B cell (primary cell): Measurements from ENCODE around the gene IMPA2. TPM values are rescaled to one million over a fixed set of nuclear protein-coding genes. Genes with fewer than 3 reads are reported as not detected.
"Not testable (repeated sequence)": the region's sequence is repeated elsewhere in the genome, so short reads cannot be mapped to it uniquely, and the experiment has no call there.

Experiments
- ATAC-seq: fragments of 200-7000 bp; cut with Tn5 transposase; one replicate; pipeline ENCODE4 v1.10.0; 2021; ENCODE audit warnings: low read depth, mild to moderate bottlenecking, moderate number of reproducible peaks, moderate library complexity
- CTCF ChIA-PET: fragments of 350-600 bp; sonication (Branson Sonifier 250); formaldehyde crosslinking; loops from one replicate; lab custom pipeline; 2021; ENCODE audit warnings: antibody characterized with exemption, inconsistent platforms; lab: Charles Lee
- POLR2A ChIA-PET: fragments of 350-600 bp; sonication (Branson Sonifier 250); formaldehyde crosslinking; loops from one replicate; lab custom pipeline; 2021; ENCODE audit warnings: antibody characterized with exemption; lab: Charles Lee
- DNase-seq: peaks from one replicate; pipeline ENCODE4 v3.0.0; 2013
- H2AFZ ChIP-seq: 2 replicates; pipeline ENCODE4 v1.6.1; 2012; ENCODE audit warnings: mild to moderate bottlenecking, low read depth, low read length; ENCODE audit not compliant: insufficient read depth, poor library complexity, severe bottlenecking
- H3K27ac ChIP-seq, 2 donors: 1 replicate in 1 of 2; 2 replicates in 1 of 2; pipeline ENCODE4 v1.5.1; 2012 to 2013; ENCODE audit warnings: low read length in 2 of 2, mild to moderate bottlenecking in 2 of 2, moderate library complexity in 1 of 2
- H3K27me3 ChIP-seq, 4 experiments: fragments of 200-600 bp in 1 of 4; sonication (generic) in 1 of 4; replicated peaks in 1 of 4; 1 replicate in 2 of 4; 2 replicates in 2 of 4; pipeline versions ENCODE4 v1.6.1 to v1.7.0; 2013 to 2016; ENCODE audit warnings: low read length in 3 of 4, mild to moderate bottlenecking in 2 of 4, mixed read lengths in 1 of 4, moderate library complexity in 1 of 4; ENCODE audit not compliant: insufficient read depth in 4 of 4, control insufficient read depth in 3 of 4; ENCODE audit errors: control extremely low read depth in 1 of 4
- H3K36me3 ChIP-seq, 2 experiments: replicated peaks in 1 of 2; 1 replicate in 1 of 2; 2 replicates in 1 of 2; pipeline versions ENCODE4 v1.6.1 to v1.7.1; 2013; ENCODE audit warnings: low read length in 1 of 2; ENCODE audit not compliant: insufficient read depth in 2 of 2, control insufficient read depth in 1 of 2; ENCODE audit errors: control extremely low read depth in 1 of 2, extremely low read depth in 1 of 2
- H3K4me1 ChIP-seq, 2 donors: fragments of 200-600 bp in 1 of 2; sonication (generic) in 1 of 2; 1 replicate in 1 of 2; 2 replicates in 1 of 2; pipeline versions ENCODE4 v1.5.1 to v1.6.1; 2013 to 2017; ENCODE audit warnings: low read length in 2 of 2; ENCODE audit not compliant: control insufficient read depth in 2 of 2, insufficient read depth in 2 of 2
- H3K4me2 ChIP-seq: replicated peaks from 2 replicates; pipeline ENCODE3; 2012; ENCODE audit warnings: mild to moderate bottlenecking, low read depth, low read length; ENCODE audit not compliant: poor library complexity, severe bottlenecking
- H3K4me3 ChIP-seq, 5 experiments: fragments of 200-600 bp in 1 of 5; sonication (generic) in 1 of 5; 1 replicate in 3 of 5; 2 replicates in 2 of 5; pipeline versions ENCODE4 v1.5.1 to v1.7.0; 2011 to 2016; ENCODE audit warnings: low read length in 4 of 5, mild to moderate bottlenecking in 4 of 5, low read depth in 2 of 5, control low read depth in 1 of 5, moderate library complexity in 1 of 5; ENCODE audit not compliant: insufficient read depth in 1 of 5; ENCODE audit errors: control extremely low read depth in 1 of 5, extremely low read depth in 1 of 5
- H3K79me2 ChIP-seq: fragments of 200-600 bp; sonication (generic); one replicate; pipeline ENCODE4 v1.6.0; 2016; ENCODE audit warnings: low read length; ENCODE audit not compliant: control insufficient read depth, insufficient read depth
- H3K9ac ChIP-seq: fragments of 200-600 bp; sonication (generic); 2 replicates; pipeline ENCODE4 v1.6.1; 2017; ENCODE audit warnings: mild to moderate bottlenecking, low read length, moderate library complexity
- H3K9me3 ChIP-seq, 3 donors: one replicate each; pipeline versions ENCODE4 v1.6.1 to v1.7.1; 2013; ENCODE audit warnings: low read length in 2 of 3; ENCODE audit not compliant: control insufficient read depth in 2 of 3, insufficient read depth in 1 of 3; ENCODE audit errors: control extremely low read depth in 1 of 3
- H4K20me1 ChIP-seq: 2 replicates; pipeline ENCODE4 v1.6.0; 2012; ENCODE audit warnings: mild to moderate bottlenecking, low read length; ENCODE audit not compliant: insufficient read depth, control insufficient read depth, poor library complexity, severe bottlenecking
- H3K27ac Mint-ChIP-seq: one replicate; pipeline ENCODE4 v1.8.0; 2021; ENCODE audit warnings: mixed read lengths
- H3K27me3 Mint-ChIP-seq: one replicate; pipeline ENCODE4 v1.8.0; 2021; ENCODE audit warnings: mixed read lengths
- H3K4me1 Mint-ChIP-seq: one replicate; pipeline ENCODE4 v1.8.0; 2021; ENCODE audit warnings: mixed read lengths
- H3K4me3 Mint-ChIP-seq: one replicate; pipeline ENCODE4 v1.8.0; 2021; ENCODE audit warnings: mixed read lengths
- H3K9me3 Mint-ChIP-seq: one replicate; pipeline ENCODE4 v1.8.0; 2022; ENCODE audit warnings: mixed read lengths; ENCODE audit not compliant: insufficient read depth
- CTCF ChIP-seq: fragments of 200-600 bp; IDR thresholded peaks from one replicate; pipeline ENCODE4 v1.8.0; 2022; ENCODE audit warnings: antibody characterized with exemption, mild to moderate bottlenecking
- EZH2 ChIP-seq: IDR thresholded peaks from 2 replicates; pipeline ENCODE4 v1.6.1; 2012; ENCODE audit warnings: borderline replicate concordance, low read depth, mild to moderate bottlenecking, moderate library complexity, low read length; ENCODE audit not compliant: insufficient read depth, poor library complexity, severe bottlenecking
- WGBS: methylation state at CpG from one replicate; pipeline ENCODE4 v1.1.5; 2013; ENCODE audit warnings: missing lambda C conversion rate; ENCODE audit not compliant: insufficient coverage; 5-methylcytosine and 5-hydroxymethylcytosine counted together
- intact Hi-C: fragments of 100-400 bp; cut with micrococcal nuclease; formaldehyde crosslinking; loops from one replicate; pipeline ENCODE4 v1.10.0; 2022
- polyA plus RNA-seq: library from polyadenylated mRNA; depleted of rRNA; stranded (reverse); fragments of >200 nt; gene quantifications from 2 replicates; pipeline ENCODE4 v1.2.3, GENCODE V29; 2012
- total RNA-seq, 2 donors: library from RNA; stranded (reverse); fragments of 120-200 nt in 1 of 2; gene quantifications; 1 replicate in 1 of 2; 2 replicates in 1 of 2; pipeline versions ENCODE4 v1.2.3 to v1.2.4, GENCODE V29; 2013 to 2022

The IMPA2 gene
- total and polyA plus RNA-seq, 2 donors (not counting 1 experiment from before 2014, with no cell fraction given) = 8.0 to 11.7 TPM

- intact Hi-C loops, POLR2A ChIA-PET, H3K4me3 ChIP-seq, ATAC-seq, H3K27me3 Mint-ChIP-seq, H3K27ac Mint-ChIP-seq, H3K4me1 Mint-ChIP-seq, H2AFZ ChIP-seq, H3K4me2 ChIP-seq, H3K4me3 Mint-ChIP-seq, H3K27me3 ChIP-seq, H3K36me3 ChIP-seq, H3K9ac ChIP-seq, H4K20me1 ChIP-seq, H3K79me2 ChIP-seq, H3K4me1 ChIP-seq, H3K27ac ChIP-seq, CTCF ChIA-PET, DNase-seq: not testable (repeated sequence)
- peaks cover 10% of the 10 kb centered on the region for H3K9me3 Mint-ChIP-seq
- 95% methylated on average over 19 of the region's 33 CpGs for WGBS
- peaks cover 0 to 18% (median 6%) of the 10 kb centered on the region in 3 donors for H3K9me3 ChIP-seq
Measured at GRCh38 chr18:11959651-11960050, 21.7 kb upstream of the IMPA2 start.

DNA sequence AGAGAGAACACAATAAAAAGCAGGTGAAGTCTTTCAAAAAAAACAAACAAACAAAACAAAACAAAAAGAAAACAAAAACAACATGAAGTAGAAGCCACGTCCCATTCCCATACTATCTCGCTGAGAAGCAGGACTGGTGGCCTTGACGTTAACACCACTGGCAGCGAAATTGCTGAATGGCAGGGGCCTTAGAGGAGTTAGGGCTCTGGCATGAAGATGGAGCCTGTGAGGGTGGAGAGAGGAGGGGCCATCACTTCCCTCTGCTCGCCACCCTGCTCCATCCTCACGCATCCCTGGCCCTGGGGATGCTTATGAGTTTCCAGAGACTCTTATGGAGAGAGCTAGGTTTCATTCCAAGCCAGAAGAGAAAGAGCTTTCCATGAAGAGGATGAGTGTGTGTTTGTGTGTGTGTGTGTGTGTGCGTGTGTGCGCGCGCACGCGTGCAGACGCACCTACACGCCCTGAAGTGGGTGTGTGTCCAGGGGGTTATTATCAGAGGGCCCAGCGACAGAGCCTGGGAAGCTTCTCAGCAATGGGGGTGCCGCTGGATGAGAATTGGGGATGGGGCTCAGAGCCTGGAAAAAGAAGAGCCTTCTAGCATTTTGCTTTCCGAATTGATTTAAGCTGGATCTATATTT, 20.4 kb upstream of the IMPA2 start:
- no peak overlapping the region for H3K9ac ChIP-seq
- H3K4me2 ChIP-seq = no peak overlapping the region
- no peaks in the 10 kb centered on the region for H3K4me1 ChIP-seq
- peaks cover 7% of the 10 kb centered on the region for H3K27me3 Mint-ChIP-seq
- no peaks in the 10 kb centered on the region for H4K20me1 ChIP-seq
- H2AFZ ChIP-seq = no peak overlapping the region
- 86% methylated on average over 11 of the region's 17 CpGs for WGBS
- intact Hi-C loops = no loop called here
- H3K27me3 ChIP-seq = no peaks in the 10 kb centered on the region
- H3K27ac ChIP-seq = no peak overlapping the region
- H3K36me3 ChIP-seq = no peaks in the 10 kb centered on the region
- ATAC-seq (no peak), DNase-seq (no peak)
- no peak overlapping the region for H3K4me3 Mint-ChIP-seq
- H3K9me3 ChIP-seq = peaks cover 0 to 15% (median 6%) of the 10 kb centered on the region in 3 donors
- no peaks in the 10 kb centered on the region for H3K4me1 Mint-ChIP-seq
- CTCF ChIA-PET = no interaction called here
- peaks cover 10% of the 10 kb centered on the region for H3K9me3 Mint-ChIP-seq
- TF ChIP-seq EZH2 = no peak
- TF ChIP-seq CTCF = no peak
- POLR2A ChIA-PET = no interaction called here
- no peak overlapping the region for H3K27ac Mint-ChIP-seq
- no peaks in the 10 kb centered on the region for H3K79me2 ChIP-seq
- H3K4me3 ChIP-seq = no peak overlapping the region
